ENCODE data around the gene CRYGN.

The CRYGN gene

GRCh38 chr7:151391358-151391730 lies 48.6 kb downstream of the CRYGN start:
- DNase-seq (ENCODE audit: low read depth) = no peak

DNA sequence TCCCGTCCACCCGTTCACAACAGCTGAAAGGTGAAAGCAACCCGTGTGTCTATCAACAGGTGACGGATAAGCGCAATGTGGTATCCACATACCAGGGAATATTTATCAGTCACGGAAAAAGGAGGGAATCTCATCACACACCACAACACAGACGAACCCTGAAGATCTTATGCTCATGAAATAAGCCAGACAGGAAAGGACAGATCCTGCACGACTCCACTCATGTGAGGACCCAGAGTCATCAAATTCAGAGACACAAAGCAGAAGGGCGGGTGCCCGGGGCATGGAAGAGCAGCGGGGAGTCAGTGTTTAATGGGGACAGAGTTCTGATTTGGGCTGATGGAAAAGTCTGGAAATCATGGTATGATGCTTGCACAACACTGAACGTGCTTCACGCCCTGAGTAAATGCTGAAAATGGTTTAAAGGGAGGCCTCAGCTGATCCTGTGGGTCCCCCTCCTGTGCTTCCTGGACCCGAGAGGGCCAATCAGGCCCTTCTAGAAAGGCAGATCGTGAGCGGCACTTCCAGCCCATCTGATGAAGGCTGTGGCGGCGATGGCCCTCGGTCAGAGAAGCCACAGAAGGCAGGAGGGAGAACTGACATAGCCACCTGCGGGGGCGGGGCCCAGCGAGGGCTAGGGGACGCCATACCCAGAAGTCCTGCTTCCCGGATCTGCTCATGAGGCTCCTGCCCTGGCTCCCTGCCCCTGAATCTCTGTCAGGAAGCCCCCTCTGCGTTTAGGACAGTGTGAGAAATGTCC lies 49.2 kb downstream of the CRYGN start:
- DNase-seq (ENCODE audit: low read depth) = no peak

DNA sequence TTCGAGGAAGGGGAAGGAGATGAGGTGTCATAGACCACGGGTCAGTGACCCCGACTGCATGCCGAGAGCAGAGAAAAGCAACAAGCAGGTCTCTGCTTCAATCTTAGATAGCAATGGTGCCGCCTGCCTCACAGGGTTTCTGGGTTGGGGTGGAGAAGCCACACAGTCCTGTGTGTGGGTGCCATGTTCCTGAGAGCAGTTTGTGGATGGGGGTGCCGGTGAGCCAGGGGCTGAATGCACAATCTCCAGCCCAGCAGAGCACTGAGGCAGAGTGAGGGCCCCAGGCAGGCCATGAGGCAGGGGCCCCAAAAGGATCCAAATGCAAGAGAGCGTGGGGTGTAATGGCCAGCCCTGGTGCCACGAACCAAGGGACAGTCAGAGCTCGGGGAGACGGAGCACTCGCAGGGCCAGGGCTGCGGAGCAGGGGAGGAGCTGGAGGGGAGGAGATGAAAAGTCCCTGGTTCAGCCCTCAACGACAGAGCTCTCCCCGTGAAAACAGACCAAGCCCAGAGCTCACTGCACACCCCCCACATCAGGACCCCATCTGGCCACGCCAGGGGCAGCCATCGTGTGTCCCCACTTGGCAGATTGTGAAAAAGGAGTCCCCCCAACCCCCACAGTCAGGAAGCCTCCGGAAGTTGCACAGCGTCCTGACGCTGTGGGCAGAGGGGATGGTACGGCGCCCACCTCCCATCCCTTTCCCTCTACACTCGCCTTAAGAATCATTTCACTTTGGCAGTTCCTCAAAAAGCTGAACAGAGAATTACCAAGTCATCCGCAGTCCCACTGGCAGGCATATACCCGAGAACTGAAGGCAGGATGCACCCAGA lies 50.0 kb downstream of the CRYGN start:
- DNase-seq (ENCODE audit: low read depth) = no peak

DNA sequence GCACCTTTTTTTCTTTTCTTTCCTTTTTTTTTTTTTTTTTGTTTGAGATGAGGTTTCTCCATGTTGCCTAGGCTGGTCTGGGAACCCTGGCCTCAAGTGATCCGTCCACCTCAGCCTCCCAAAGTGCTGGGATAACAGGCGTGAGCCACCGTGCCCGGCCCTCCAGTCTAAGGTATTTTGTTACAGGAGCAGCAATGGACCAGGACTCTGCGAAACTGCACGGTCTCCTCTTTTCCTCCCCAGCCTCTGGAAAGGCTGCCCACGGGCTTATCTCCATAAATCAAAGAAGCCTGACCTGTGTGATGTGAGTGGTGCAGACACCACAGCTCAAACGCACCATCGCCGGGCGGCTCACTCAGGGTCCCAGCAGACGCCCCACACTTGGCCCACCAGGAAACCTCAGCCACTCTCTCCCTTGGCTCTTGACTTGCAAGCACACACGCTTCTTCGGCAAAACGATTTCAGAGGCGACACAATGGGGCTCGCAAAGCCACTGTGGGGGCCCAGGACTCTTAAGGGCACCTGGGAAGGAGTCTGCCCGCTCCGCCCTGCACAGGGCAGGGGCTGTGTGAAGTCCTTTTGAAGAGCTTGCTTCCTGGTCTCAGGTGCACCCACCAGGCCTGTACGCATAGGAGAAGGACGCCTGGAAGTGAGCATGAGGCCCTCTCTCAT lies 50.7 kb downstream of the CRYGN start:
- no peak for DNase-seq (ENCODE audit: low read depth)

GRCh38 chr7:151388430-151388829 lies 51.5 kb downstream of the CRYGN start:
- no peak for DNase-seq (ENCODE audit: low read depth)

- no peak for DNase-seq (ENCODE audit: low read depth)
These were observed 52.0 kb downstream of the CRYGN start for GRCh38 chr7:151388007-151388297.

- no peak for DNase-seq (ENCODE audit: low read depth)
These were observed 52.6 kb downstream of the CRYGN start for GRCh38 chr7:151387161-151388006.

DNA sequence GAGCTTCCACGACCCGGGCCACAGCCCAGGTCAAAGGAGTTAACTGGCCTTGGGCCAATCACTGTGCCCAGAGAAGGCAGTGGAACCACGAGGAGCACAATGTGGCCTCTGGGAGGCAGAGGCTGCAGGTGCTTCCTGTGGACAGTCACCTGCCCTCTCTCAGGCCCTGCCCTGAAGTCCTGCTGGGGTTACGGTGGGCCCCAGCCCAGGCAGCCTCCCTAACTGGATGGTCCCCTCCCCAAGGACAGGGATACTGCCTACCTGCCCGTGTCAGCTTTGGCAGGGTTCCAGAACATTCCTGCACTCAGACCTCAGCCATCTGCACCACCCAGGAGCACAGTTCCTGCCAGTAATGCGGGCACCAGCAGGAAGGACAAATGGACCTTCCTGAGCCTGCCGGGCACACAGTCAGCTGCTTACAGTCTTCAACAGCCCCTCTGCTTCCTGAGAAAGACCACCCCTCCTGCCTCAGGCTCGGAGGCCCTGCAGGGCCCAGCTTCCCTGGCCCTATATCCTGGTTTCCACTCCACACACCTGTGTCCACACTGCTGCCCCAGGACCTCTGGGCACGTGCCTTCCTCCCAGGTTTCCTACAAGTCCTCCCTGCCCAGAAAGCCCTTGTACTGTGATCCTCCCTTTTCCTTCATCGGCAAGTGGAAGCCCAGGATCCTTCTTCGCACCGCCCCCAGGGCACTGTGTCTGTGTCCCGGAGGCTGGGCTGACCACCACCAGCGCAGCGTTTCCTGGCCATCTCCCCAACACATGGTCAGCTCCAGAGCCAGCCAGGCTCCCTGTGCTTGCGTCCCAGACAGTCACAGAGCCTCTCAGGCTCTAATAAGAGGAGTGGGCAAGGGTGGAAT lies 53.4 kb downstream of the CRYGN start:
- DNase-seq (ENCODE audit: low read depth) = no peak

DNA sequence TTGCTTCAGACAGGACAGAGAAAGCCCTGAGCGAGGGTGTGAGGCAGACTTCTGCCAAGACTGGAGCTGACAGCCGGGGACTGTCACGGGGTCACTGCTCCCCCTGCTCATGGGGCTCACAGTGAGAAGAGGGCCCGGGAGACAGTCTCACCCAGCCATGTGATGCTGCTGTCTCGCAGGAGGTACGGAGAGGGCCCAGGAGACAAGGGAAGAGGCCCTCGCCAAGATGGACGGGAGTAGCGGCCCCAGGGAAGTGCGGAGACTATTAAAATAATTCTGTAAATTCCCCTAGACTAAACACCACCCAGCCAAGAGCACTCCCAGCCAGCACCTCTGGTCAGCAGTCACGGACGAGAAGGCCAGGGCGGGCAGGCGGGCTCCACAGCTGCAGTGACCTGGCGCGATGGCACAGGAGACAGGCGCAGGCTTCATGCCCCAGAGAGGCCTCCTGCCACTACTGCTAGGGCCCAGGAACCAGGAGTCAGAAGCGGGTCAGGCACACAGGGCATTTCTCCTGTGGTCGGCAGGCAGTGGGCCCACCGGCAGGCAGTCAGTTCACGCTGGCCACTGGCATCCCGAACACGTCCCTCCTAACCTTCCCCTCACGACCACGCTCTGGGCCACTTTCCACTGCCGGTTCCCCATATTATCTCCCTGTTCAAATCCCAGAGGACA lies 54.2 kb downstream of the CRYGN start:
- no peak for DNase-seq (ENCODE audit: low read depth)

DNA sequence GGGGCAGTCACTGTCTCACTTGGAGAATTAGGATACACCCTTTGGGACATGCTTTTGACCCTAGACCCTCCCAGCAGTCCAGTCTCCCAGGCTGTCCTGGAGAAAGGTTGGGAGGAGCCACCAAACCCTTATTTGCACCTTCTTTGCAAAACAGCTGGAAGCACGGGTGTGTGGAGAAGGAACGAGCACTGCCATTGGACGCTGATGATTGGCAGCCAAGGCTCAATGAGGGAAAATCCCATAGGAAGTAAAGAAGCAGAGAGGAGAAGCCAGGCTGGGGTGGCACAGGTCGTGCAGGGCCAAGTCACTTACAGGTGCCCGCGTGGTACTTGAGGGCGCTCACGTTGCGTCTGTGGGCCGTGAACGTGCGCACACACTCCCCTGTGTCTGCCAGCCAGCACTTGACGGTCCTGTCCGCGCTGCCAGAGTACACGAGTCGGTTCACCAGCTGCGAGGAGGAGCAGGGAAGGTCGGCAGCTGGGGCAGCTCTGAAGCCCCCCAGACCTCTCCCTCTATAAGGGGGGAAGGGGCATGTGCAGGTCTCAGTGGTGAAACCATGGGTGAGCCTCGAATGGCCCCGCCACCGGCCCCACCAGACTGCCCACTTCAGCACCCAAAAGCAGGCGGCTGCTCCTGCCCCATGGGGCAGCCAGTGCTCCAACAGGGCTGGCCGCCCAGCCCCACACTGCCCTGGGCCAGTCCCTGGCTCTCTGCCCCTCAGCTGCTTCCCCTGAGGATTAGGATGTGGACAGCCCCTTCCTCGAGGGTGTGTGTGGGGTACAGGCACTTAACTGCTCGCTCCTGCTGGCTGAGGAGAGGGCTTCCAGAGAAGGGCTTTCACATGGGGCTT lies 54.9 kb downstream of the CRYGN start:
- DNase-seq (ENCODE audit: low read depth) = no peak

- DNase-seq (ENCODE audit: low read depth) = no peak
These were observed 55.6 kb downstream of the CRYGN start for GRCh38 chr7:151384352-151384697.

DNA sequence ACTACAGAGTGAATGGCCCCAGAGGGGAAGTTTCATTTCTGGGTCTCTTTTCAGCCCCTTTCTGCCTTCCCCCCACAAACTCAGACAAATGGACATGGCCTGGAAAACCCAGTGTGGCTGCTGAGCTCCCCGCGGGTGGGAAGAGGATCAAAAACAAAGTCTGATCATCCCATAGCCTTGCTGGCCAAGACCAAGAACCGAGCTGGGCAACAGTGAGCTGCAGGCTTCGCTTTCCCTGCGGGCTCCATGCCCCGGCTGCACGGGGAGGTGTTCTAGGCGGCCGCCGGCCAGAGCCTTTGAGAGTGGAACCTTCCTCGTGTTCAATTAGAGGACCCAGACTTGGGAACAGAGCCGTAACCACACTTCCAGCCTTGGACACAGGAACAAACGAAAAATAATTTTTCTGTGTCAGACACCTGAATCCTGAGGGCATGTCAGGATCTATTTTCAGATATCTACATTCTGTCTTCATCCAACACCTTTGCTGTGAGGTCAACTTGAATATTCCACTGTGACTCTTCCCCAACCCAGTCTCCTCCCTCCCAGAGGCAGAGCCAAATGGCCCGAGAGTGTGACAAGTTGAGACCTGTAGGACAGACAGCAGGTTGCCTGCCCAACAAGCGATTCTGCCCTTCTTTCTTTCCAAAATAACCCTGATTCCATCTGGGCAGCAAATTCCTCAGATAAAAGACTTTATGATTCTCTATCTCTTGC lies 56.1 kb downstream of the CRYGN start:
- DNase-seq (ENCODE audit: low read depth) = no peak

DNA sequence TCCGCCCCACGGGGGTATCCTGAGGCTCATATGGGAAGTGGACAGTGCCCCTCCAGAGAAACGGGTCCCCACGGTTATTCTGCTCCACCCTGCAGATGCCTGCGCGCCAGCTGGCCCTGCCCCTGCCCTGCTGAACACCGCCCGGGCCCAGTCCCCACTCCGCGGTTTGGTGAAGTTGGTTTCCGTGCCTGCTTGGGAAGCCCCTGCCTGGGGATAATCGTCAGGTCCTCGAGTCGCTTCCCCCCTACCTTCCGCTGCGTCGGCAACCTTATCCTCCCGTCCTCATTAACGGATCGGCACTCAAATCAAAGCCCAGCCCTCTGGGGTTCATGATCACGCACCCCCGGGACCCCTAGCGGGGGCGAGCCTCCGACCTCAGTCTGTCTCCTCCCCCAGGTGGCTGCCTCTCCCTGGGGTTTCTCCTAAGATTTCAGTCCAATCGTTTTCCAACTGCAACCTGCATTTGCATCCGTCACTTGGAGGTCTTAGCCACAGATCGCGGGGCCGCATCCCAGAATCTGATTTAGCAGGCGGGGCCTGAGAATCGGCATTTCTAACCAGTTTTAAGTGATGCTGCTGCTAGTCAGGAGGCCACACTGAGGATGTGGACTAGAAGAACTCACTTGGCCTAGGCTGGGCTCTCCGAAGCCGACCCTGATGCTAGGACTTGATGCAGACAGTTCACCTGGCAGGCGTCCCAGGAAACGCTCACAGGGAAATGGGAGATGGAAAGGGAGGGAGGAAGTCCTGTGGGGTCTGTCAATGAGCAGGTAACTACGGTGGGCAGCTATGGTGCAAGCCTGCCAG lies 57.7 kb downstream of the CRYGN start:
- DNase-seq (ENCODE audit: low read depth) = no peak

GRCh38 chr7:151381348-151382078 lies 58.4 kb downstream of the CRYGN start:
- no peak for DNase-seq (ENCODE audit: low read depth)

DNA sequence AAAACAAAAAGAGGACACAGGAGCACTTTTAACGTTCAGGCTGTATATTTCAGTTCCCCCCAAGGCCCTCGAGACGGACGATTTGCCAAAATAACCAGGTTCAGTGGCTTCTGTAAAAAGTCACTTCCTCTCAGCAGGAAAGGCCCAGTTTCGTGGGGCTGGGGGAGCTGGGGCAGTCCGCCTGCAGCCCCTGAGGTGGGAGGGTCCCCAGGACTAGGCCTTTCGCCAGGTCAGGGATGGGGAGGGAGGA lies 58.9 kb downstream of the CRYGN start:
- no peak for DNase-seq (ENCODE audit: low read depth)

GRCh38 chr7:151380199-151381097 lies 59.5 kb downstream of the CRYGN start:
- DNase-seq (ENCODE audit: low read depth) = no peak

Measured in amniotic epithelial cell (primary cell).